Measurements from ENCODE around the gene POTEB3. TPM values are rescaled to one million over a fixed set of nuclear protein-coding genes. Genes with fewer than 3 reads are reported as not detected.

POTEB3 gene
- total RNA-seq: not detected in 2 replicates

DNA sequence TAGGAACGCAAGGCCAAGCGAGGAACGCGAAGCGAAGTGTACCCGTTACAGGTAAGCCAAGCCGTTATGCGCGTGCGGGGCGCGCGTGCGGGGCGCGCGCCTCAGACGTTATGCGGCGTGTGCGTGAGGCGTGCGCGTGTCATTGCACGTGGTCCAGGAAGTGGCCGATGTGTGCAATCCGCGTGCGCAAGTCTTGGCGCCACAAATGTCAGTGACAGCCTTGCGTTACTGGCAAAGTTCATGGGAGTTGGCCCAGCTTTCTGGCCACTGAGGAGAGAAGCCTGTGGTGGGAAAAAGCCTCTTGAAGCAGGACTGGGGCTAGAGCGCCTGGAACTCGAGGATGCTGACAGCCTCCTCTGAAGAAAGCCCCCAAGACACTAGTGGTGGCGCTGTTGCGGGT lies at the start of gene POTEB3:
TSS of gene POTEB3 (minus strand) at position 101 of the 400 bp plus-strand sequence. CDS start 488 bp downstream, outside the sequence.

Small RNA genes lying within 50 kb of the gene (small RNA-seq; reads per million reads assigned to genes)
- gene GRAMD4P6: not detected
- gene MIR3118-3: not detected
- not detected for gene RF00026

Measured in vein endothelial cell (primary cell).